GM23248 (cell line): ENCODE results near the gene MIGA2. TPM values are rescaled to one million over a fixed set of nuclear protein-coding genes. Genes with fewer than 3 reads are reported as not detected.
A peak's percentile ranks its signal among the peaks of the same experiment; 100 is the strongest.

Source experiments
- DNase-seq: peaks from one replicate; pipeline ENCODE4 v3.0.0-alpha.2; 2015
- H2AFZ ChIP-seq: fragments of 200-600 bp; sonication (generic); 2 replicates; pipeline ENCODE4 v1.6.1; 2016; ENCODE audit warnings: antibody characterized with exemption
- H3F3A ChIP-seq: fragments of 200-600 bp; sonication (generic); 2 replicates; pipeline ENCODE4 v1.6.1; 2016; ENCODE audit warnings: mild to moderate bottlenecking, antibody characterized with exemption, mixed run types; ENCODE audit not compliant: insufficient read depth
- H3K27ac ChIP-seq: fragments of 200-600 bp; sonication (generic); 2 replicates; pipeline ENCODE4 v1.5.1; 2016; ENCODE audit warnings: mild to moderate bottlenecking
- H3K27me3 ChIP-seq: fragments of 200-600 bp; sonication (generic); replicated peaks from 2 replicates; pipeline ENCODE4 v1.6.1; 2016; ENCODE audit warnings: mild to moderate bottlenecking; ENCODE audit not compliant: insufficient read depth
- H3K36me3 ChIP-seq: fragments of 200-600 bp; sonication (generic); 2 replicates; pipeline ENCODE4 v1.6.1; 2016; ENCODE audit warnings: low read depth, mild to moderate bottlenecking
- H3K4me1 ChIP-seq: fragments of 200-600 bp; sonication (generic); 2 replicates; pipeline ENCODE4 v1.6.1; 2016; ENCODE audit warnings: mild to moderate bottlenecking; ENCODE audit not compliant: insufficient read depth
- H3K4me2 ChIP-seq: fragments of 200-600 bp; sonication (generic); one replicate; pipeline ENCODE4 v1.6.1; 2016; ENCODE audit warnings: mild to moderate bottlenecking; ENCODE audit not compliant: unreplicated experiment
- H3K4me3 ChIP-seq: fragments of 200-600 bp; sonication (generic); 2 replicates; pipeline ENCODE4 v1.5.1; 2016; ENCODE audit warnings: mild to moderate bottlenecking
- H3K79me2 ChIP-seq: fragments of 200-600 bp; sonication (generic); 2 replicates; pipeline ENCODE4 v1.6.1; 2016; ENCODE audit warnings: mild to moderate bottlenecking; ENCODE audit not compliant: insufficient read depth
- H3K9ac ChIP-seq: fragments of 200-600 bp; sonication (generic); 2 replicates; pipeline ENCODE4 v1.6.1; 2016; ENCODE audit warnings: mild to moderate bottlenecking
- H3K9me2 ChIP-seq: fragments of 200-600 bp; sonication (generic); 2 replicates; pipeline ENCODE4 v1.6.1; 2016; ENCODE audit warnings: mixed run types, mild to moderate bottlenecking, moderate library complexity; ENCODE audit not compliant: insufficient read depth
- H3K9me3 ChIP-seq: fragments of 200-600 bp; sonication (generic); one replicate; pipeline ENCODE4 v1.6.1; 2017; ENCODE audit warnings: low read depth
- H4K20me1 ChIP-seq: fragments of 200-600 bp; sonication (generic); 2 replicates; pipeline ENCODE4 v1.6.0; 2016; ENCODE audit not compliant: insufficient read depth
- EZH2 ChIP-seq: fragments of 200-600 bp; sonication (generic); IDR thresholded peaks from 2 replicates; pipeline ENCODE4 v1.6.1; 2018; ENCODE audit warnings: antibody characterized with exemption, mild to moderate bottlenecking; ENCODE audit not compliant: insufficient read depth, poor library complexity, severe bottlenecking
- EZH2phosphoT487 ChIP-seq: fragments of 200-600 bp; sonication (generic); IDR thresholded peaks from 2 replicates; pipeline ENCODE4 v1.6.1; 2018; ENCODE audit warnings: antibody characterized with exemption, moderate library complexity, mild to moderate bottlenecking, low read depth; ENCODE audit not compliant: insufficient read depth
- WGBS, 2 experiments: methylation state at CpG; one replicate each; pipeline ENCODE4 v1.1.6; 2015 to 2017; ENCODE audit warnings: low lambda C conversion rate in 2 of 2, low coverage in 1 of 2; ENCODE audit errors: missing lambda C conversion rate in 2 of 2; 5-methylcytosine and 5-hydroxymethylcytosine counted together
- in situ Hi-C: fragments of 300-500 bp; cut with MboI; formaldehyde crosslinking; loops from 2 replicates; pipeline ENCODE4 v1.15.0; 2020
- polyA plus RNA-seq: library from polyadenylated mRNA; unstranded; fragments of >200 nt; fragmentation: Nextera tagmentation; extraction: Ambion mirVana; gene quantifications from 2 replicates; pipeline ENCODE4 v1.2.1, GENCODE V29; 2016
- total RNA-seq: library from RNA; depleted of rRNA; stranded (reverse); fragments of >200 nt; shearing (Covaris generic); gene quantifications from 2 replicates; pipeline ENCODE4 v1.2.3, GENCODE V29; 2014

MIGA2 gene
- total and polyA plus RNA-seq, 2 experiments from 2014 or later = 12.4 to 35.1 TPM

DNA sequence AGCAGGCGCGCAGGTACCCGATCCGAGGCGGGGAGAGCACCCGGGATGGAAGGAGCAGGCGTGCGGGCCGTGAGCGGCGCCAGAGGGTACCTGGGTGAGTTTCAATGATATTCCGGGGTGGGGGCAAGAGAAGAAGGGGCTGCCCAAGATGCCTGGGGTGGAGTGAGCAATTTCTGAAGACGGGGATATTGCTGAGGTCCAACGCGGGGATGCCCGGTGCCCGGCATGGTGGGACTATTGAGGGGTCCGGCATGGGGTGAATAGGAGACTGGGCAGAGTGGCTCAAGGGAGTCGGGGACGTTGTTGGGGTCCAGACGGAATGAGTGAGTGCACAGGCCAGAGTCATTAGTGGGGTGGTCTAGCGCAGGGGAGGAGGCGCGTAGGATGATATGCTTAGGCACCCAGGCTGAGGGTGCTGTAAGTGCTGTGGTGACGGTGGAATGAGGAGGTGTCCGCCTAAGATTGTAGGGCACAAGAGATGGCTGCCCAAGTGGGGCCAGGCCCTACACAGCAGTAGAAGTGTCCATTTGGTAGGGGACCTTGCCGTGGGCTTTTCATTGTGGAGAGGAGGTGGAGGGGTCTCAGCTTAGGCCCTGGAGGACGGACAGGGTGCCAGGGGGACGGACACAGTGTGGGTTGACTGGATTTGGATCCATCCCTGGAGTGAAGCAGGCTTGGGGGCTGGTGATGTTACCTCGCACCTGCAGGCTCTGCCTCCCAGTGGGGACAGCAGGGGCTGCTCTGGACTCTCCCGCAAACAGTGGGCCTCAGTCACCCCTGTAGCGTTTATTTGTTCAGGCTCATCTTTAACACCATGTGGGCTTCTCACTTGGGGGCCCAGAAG, 719 bp downstream of the MIGA2 start:
- H3K27ac ChIP-seq = peak overlapping the region; percentile 18; the same call in 1 of the 2 replicates
- in situ Hi-C loops = no loop called here
- 8% methylated on average over 25 to 32 of the region's 32 CpGs for WGBS, 2 experiments

DNA sequence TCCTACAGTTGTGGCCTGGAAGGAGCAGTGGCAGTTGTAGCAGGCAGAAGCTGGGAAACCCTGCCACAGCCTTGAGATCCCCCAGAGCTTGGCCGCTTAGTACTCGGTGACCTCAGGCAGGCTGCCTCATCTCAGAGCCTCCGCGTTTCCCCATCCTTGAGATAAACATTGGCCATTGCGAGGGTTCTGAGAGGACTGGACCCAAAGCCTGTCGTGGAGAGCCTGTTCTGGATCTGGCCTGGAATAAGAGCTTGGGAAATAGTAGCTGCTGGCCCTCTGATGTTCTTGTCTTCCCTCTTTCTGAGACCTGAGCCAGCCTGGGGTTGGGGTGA, 1.3 kb downstream of the MIGA2 start:
- Histone ChIP-seq H3K36me3 (no peaks in the 10 kb centered on the region), H3F3A (no peaks in the 10 kb centered on the region), H3K4me2 (peak overlapping the region; percentile 98), H2AFZ (no peak overlapping the region), H3K9ac (peak overlapping the region; percentile 85), H4K20me1 (no peaks in the 10 kb centered on the region), H3K9me3 (no peaks in the 10 kb centered on the region), H3K27ac (no peak overlapping the region), H3K4me3 (peak overlapping the region; percentile 82), H3K27me3 (no peaks in the 10 kb centered on the region), H3K4me1 (peaks cover 11% of the 10 kb centered on the region; the same call in 1 of the 2 replicates), H3K79me2 (peaks cover 49% of the 10 kb centered on the region), H3K9me2 (no peaks in the 10 kb centered on the region)
- in situ Hi-C loops = no loop called here
- no peak for TF ChIP-seq EZH2
- TF ChIP-seq EZH2phosphoT487 = no peak
- 31 to 40% methylated on average over 6 of the region's 6 CpGs for WGBS, 2 experiments
- DNase-seq = peak; percentile 41

More for the DNA sequence above, 719 bp downstream of the MIGA2 start:
- TF ChIP-seq EZH2 (no peak), EZH2phosphoT487 (no peak)
- peaks cover 11% of the 10 kb centered on the region; the same call in 1 of the 2 replicates for H3K4me1 ChIP-seq
- peak overlapping the region; percentile 71 for H2AFZ ChIP-seq
- peak overlapping the region; percentile 85 for H3K9ac ChIP-seq
- peaks cover 49% of the 10 kb centered on the region for H3K79me2 ChIP-seq
- H3K4me3 ChIP-seq = peak overlapping the region; percentile 82
- no peaks in the 10 kb centered on the region for H4K20me1 ChIP-seq
- H3F3A ChIP-seq = no peaks in the 10 kb centered on the region
- no peaks in the 10 kb centered on the region for H3K9me3 ChIP-seq
- H3K4me2 ChIP-seq = peak overlapping the region; percentile 98
- H3K36me3 ChIP-seq = no peaks in the 10 kb centered on the region
- peak; percentile 56 for DNase-seq
- H3K9me2 ChIP-seq = no peaks in the 10 kb centered on the region
- no peaks in the 10 kb centered on the region for H3K27me3 ChIP-seq

DNA sequence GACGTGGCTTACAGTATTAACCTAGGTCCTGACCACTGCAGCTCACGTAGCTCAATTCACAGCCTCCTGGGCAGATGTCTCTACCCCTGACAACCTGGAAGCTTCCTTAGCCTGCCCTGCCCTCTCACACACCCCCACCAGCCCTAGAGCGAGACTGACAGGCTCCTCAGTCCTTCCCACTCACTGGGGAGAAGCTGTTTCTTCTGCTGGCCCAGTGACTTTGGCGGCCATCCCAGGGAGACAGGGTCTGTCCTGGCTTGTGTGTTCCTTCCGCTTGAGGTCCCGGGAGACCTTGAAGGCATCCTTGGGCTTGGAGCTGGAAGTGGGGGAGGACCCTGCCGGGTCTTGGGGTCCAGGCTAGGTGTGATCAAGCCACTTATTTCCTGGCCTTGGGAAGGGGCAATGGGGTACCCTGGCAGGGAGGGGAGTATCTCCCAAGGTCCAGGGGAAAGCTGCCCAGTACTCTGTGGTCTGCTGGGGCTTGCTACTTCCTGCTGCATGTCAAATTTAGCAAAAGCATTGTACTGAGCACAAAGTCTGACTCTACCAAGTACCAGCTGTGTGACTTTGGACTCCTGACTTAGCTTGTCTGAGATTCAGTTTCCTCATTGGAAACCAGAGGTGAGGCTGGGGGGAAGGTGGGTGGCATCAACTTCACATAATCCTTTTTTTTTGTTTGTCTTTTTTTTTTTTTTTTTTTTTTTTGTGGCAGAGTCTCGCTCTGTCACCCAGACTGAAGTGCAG, 1.9 kb downstream of the MIGA2 start:
- Histone ChIP-seq H3K27ac (no peak overlapping the region), H4K20me1 (no peaks in the 10 kb centered on the region), H3F3A (no peaks in the 10 kb centered on the region), H2AFZ (no peak overlapping the region), H3K27me3 (no peaks in the 10 kb centered on the region), H3K4me2 (peak overlapping the region; percentile 98), H3K4me1 (peaks cover 11% of the 10 kb centered on the region; the same call in 1 of the 2 replicates), H3K79me2 (peaks cover 49% of the 10 kb centered on the region), H3K9me3 (no peaks in the 10 kb centered on the region), H3K9me2 (no peaks in the 10 kb centered on the region), H3K4me3 (0 out of 2 replicates have a peak overlapping the region, but pooled peaks have one; percentile 82), H3K9ac (peak overlapping the region; percentile 85; the same call in 1 of the 2 replicates), H3K36me3 (no peaks in the 10 kb centered on the region)
- no peak for DNase-seq
- in situ Hi-C loops = no loop called here
- TF ChIP-seq EZH2 = no peak
- no peak for TF ChIP-seq EZH2phosphoT487
- WGBS, 2 experiments = 73 to 77% methylated on average over 8 of the region's 8 CpGs

DNA sequence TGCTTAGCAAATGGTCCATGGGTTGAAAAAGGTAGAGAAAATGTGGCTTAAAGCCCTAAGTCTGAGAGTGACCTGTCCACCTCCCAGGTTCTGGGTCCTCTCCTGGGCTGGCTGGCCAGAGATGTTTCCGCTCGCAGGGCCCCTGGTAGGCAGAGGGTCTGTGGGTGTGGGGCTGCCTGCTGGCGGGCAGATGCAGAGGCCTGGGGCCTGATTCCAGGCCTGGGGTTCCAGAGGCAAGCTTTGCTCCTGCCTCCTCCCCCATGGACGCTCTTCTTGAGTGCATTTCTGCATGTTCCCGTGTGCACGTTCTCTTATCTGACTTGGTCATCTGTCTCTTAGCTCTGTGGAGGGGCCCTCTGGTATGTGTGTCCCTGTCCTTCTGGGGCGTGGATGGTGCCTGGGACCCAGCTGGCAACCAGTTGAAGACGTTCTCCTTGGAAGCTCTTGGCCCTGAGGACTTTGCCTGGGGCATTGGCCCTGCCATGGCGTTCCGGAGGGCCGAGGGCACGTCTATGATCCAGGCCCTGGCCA, 3.8 kb downstream of the MIGA2 start:
- Histone ChIP-seq H3F3A (no peaks in the 10 kb centered on the region), H4K20me1 (no peaks in the 10 kb centered on the region), H3K9me3 (no peaks in the 10 kb centered on the region), H3K9me2 (no peaks in the 10 kb centered on the region), H3K36me3 (no peaks in the 10 kb centered on the region; the same call in 1 of the 2 replicates), H3K27me3 (no peaks in the 10 kb centered on the region), H3K27ac (no peak overlapping the region), H2AFZ (no peak overlapping the region), H3K79me2 (peaks cover 49% of the 10 kb centered on the region), H3K4me1 (peaks cover 11% of the 10 kb centered on the region; the same call in 1 of the 2 replicates), H3K9ac (no peak overlapping the region), H3K4me3 (no peak overlapping the region), H3K4me2 (no peak overlapping the region)
- DNase-seq = no peak
- 93% methylated on average over 12 of the region's 12 CpGs for WGBS, 2 experiments
- TF ChIP-seq EZH2 (no peak), EZH2phosphoT487 (no peak)
- in situ Hi-C loops = no loop called here
